Neutrophil (primary cell): ENCODE data around the gene FHDC1.

Experiments used
- H3K27ac ChIP-seq: fragments of 200-600 bp; sonication (generic); 2 replicates; pipeline ENCODE4 v1.5.1; 2016; ENCODE audit warnings: mild to moderate bottlenecking, moderate library complexity
- H3K27me3 ChIP-seq: fragments of 200-600 bp; sonication (generic); 2 replicates; pipeline ENCODE4 v1.6.0; 2016; ENCODE audit warnings: mild to moderate bottlenecking
- H3K36me3 ChIP-seq: fragments of 200-600 bp; sonication (generic); 2 replicates; pipeline ENCODE4 v1.5.1; 2017
- H3K4me1 ChIP-seq, 2 experiments: fragments of 200-600 bp in 1 of 2; sonication (generic) in 1 of 2; 1 replicate in 1 of 2; 2 replicates in 1 of 2; pipeline versions ENCODE4 v1.5.1 to v1.6.1; 2013 to 2016; ENCODE audit warnings: low read depth in 1 of 2, low read length in 1 of 2, mild to moderate bottlenecking in 1 of 2, moderate library complexity in 1 of 2; ENCODE audit not compliant: control insufficient read depth in 1 of 2, insufficient read depth in 1 of 2
- H3K4me3 ChIP-seq, 2 experiments: fragments of 200-600 bp in 1 of 2; sonication (generic) in 1 of 2; 1 replicate in 1 of 2; 2 replicates in 1 of 2; pipeline ENCODE4 v1.5.1; 2013 to 2016; ENCODE audit warnings: low read depth in 1 of 2, low read length in 1 of 2, mild to moderate bottlenecking in 1 of 2, moderate library complexity in 1 of 2
- H3K9me3 ChIP-seq: fragments of 200-600 bp; sonication (generic); 2 replicates; pipeline ENCODE4 v1.5.1; 2016
- CTCF ChIP-seq: fragments of 200-600 bp; sonication (generic); IDR thresholded peaks from 2 replicates; pipeline ENCODE4 v1.5.1; 2016; ENCODE audit warnings: antibody characterized with exemption

Gene FHDC1

GRCh38 chr4:152945639-152946038, 9.5 kb downstream of the FHDC1 start:
- no peaks in the 10 kb centered on the region for H3K9me3 ChIP-seq
- no peak overlapping the region for H3K4me3 ChIP-seq
- no peaks in the 10 kb centered on the region for H3K36me3 ChIP-seq
- TF ChIP-seq CTCF = no peak
- no peak overlapping the region for H3K27ac ChIP-seq
- no peaks in the 10 kb centered on the region for H3K4me1 ChIP-seq
- peaks cover 61% of the 10 kb centered on the region for H3K27me3 ChIP-seq

DNA sequence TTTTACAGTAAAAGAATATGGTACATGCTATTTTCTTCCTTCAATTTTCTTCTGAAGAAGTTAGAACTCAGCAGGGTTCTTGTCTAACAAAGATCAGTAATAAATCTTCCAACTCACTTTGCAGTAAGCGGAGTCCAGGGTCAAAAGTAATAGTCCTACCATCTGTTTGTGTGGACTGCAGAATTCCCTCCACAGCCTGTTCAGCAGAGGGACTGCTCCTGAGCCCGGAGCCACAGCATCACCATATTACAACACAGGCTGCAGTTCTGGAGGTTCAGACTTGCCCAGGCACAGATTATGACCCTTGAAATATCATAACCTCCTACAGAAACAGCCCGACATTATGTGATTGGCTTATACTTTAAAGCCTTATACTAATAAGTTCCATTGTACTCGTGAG, 10.3 kb downstream of the FHDC1 start:
- H3K9me3 ChIP-seq = no peaks in the 10 kb centered on the region
- peaks cover 56% of the 10 kb centered on the region for H3K27me3 ChIP-seq
- no peak overlapping the region for H3K27ac ChIP-seq
- no peak overlapping the region for H3K4me3 ChIP-seq
- TF ChIP-seq CTCF = no peak
- no peaks in the 10 kb centered on the region for H3K36me3 ChIP-seq
- no peaks in the 10 kb centered on the region for H3K4me1 ChIP-seq

DNA sequence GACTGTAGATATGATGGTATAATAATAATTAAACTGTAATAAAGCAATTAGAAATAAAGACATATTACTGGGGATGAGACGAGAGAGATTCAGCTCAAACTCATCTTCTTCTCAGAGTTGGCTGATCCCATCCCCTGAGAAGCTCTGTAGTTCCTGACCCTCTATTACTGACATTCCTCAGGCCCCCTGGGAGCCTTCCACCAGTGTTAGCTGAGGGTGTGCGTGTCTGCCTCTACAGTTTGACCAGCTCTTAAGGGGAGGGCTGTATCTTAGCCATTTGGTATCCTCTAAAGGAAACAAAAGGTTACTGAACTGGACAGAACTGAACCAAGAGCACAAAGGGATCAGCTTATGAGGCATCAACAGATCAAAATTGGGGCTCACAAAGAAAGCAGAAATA, 11.2 kb downstream of the FHDC1 start:
- no peak overlapping the region for H3K4me3 ChIP-seq
- H3K27me3 ChIP-seq = peaks cover 47% of the 10 kb centered on the region
- TF ChIP-seq CTCF = no peak
- no peaks in the 10 kb centered on the region for H3K9me3 ChIP-seq
- H3K4me1 ChIP-seq = no peaks in the 10 kb centered on the region
- no peaks in the 10 kb centered on the region for H3K36me3 ChIP-seq
- H3K27ac ChIP-seq = no peak overlapping the region

GRCh38 chr4:152949930-152950329, 13.8 kb downstream of the FHDC1 start:
- no peaks in the 10 kb centered on the region for H3K9me3 ChIP-seq
- no peak overlapping the region for H3K27ac ChIP-seq
- no peaks in the 10 kb centered on the region for H3K4me1 ChIP-seq
- no peak overlapping the region for H3K4me3 ChIP-seq
- no peaks in the 10 kb centered on the region for H3K36me3 ChIP-seq
- peaks cover 35% of the 10 kb centered on the region for H3K27me3 ChIP-seq
- no peak for TF ChIP-seq CTCF

- TF ChIP-seq CTCF = no peak
- no peaks in the 10 kb centered on the region for H3K4me1 ChIP-seq
- no peaks in the 10 kb centered on the region for H3K9me3 ChIP-seq
- peaks cover 35% of the 10 kb centered on the region for H3K27me3 ChIP-seq
- H3K36me3 ChIP-seq = no peaks in the 10 kb centered on the region
- H3K4me3 ChIP-seq = no peak overlapping the region
- no peak overlapping the region for H3K27ac ChIP-seq
Observed at GRCh38 chr4:152950402-152951274, 14.5 kb downstream of the FHDC1 start.
